Natural killer cell (primary cell): ENCODE data around the gene PPDPF. TPM values are rescaled to one million over a fixed set of nuclear protein-coding genes. Genes with fewer than 3 reads are reported as not detected.

Experiments
- ATAC-seq, 3 donors: fragments of 150-1000 bp in 2 of 3; fragments of 200-7000 bp in 1 of 3; cut with Tn5 transposase; 1 replicate in 1 of 3; 2 replicates in 2 of 3; pipeline ENCODE4 v1.10.0; 2021; ENCODE audit warnings: mild to moderate bottlenecking in 2 of 3, moderate library complexity in 2 of 3
- DNase-seq, 2 donors: peaks; one replicate each; pipeline versions ENCODE4 v3.0.0 to v3.0.0-alpha.2; 2013 to 2021; ENCODE audit warnings: mixed read lengths in 1 of 2
- H3K27ac ChIP-seq: one replicate; pipeline ENCODE4 v1.5.1; 2013; ENCODE audit warnings: mild to moderate bottlenecking, low read length
- H3K27me3 ChIP-seq: one replicate; pipeline ENCODE4 v1.6.1; 2013; ENCODE audit warnings: low read length; ENCODE audit not compliant: control insufficient read depth, insufficient read depth
- H3K36me3 ChIP-seq: one replicate; pipeline ENCODE4 v1.6.1; 2013; ENCODE audit warnings: low read length; ENCODE audit not compliant: control insufficient read depth, insufficient read depth
- H3K4me1 ChIP-seq: one replicate; pipeline ENCODE4 v1.6.1; 2013; ENCODE audit warnings: low read length; ENCODE audit not compliant: control insufficient read depth, insufficient read depth
- H3K4me3 ChIP-seq: one replicate; pipeline ENCODE4 v1.5.1; 2013; ENCODE audit warnings: low read length
- H3K9me3 ChIP-seq: one replicate; pipeline ENCODE4 v1.6.1; 2013; ENCODE audit warnings: low read length; ENCODE audit not compliant: control insufficient read depth, insufficient read depth
- H3K27ac Mint-ChIP-seq, 2 donors: one replicate each; pipeline ENCODE4 v1.8.0; 2022; ENCODE audit warnings: mild to moderate bottlenecking in 2 of 2, mixed read lengths in 2 of 2, moderate library complexity in 1 of 2
- H3K27me3 Mint-ChIP-seq, 2 donors: one replicate each; pipeline ENCODE4 v1.8.0; 2022; ENCODE audit warnings: low read depth in 2 of 2, mixed read lengths in 2 of 2
- H3K36me3 Mint-ChIP-seq: one replicate; pipeline ENCODE4 v1.8.0; 2022; ENCODE audit warnings: mixed read lengths
- H3K4me1 Mint-ChIP-seq, 2 donors: one replicate each; pipeline ENCODE4 v1.8.0; 2022; ENCODE audit warnings: mixed read lengths in 2 of 2
- H3K4me3 Mint-ChIP-seq: one replicate; pipeline ENCODE4 v1.8.0; 2022; ENCODE audit warnings: mild to moderate bottlenecking, moderate library complexity, mixed read lengths
- H3K9me3 Mint-ChIP-seq, 2 donors: one replicate each; pipeline ENCODE4 v1.8.0; 2022; ENCODE audit warnings: mixed read lengths in 2 of 2
- CTCF ChIP-seq: fragments of 200-600 bp; IDR thresholded peaks from one replicate; pipeline ENCODE4 v1.8.0; 2022; ENCODE audit warnings: antibody characterized with exemption
- WGBS: methylation state at CpG from one replicate; pipeline ENCODE4 v1.1.7; 2013; ENCODE audit warnings: missing lambda C conversion rate; ENCODE audit not compliant: insufficient coverage; 5-methylcytosine and 5-hydroxymethylcytosine counted together
- intact Hi-C: fragments of 100-400 bp; cut with micrococcal nuclease; formaldehyde crosslinking; loops from one replicate; pipeline ENCODE4 v1.14.2; 2022
- total RNA-seq, 4 donors: library from RNA; stranded (reverse); fragments of 120-200 nt in 1 of 4; gene quantifications; one replicate each; pipeline versions ENCODE4 v1.2.3 to v1.2.4, GENCODE V29; 2013 to 2022

Gene PPDPF
- total RNA-seq, 3 donors from 2014 or later (not counting 1 experiment from before 2014, with no cell fraction given) = 95.5 to 197 (median 159) TPM

DNA sequence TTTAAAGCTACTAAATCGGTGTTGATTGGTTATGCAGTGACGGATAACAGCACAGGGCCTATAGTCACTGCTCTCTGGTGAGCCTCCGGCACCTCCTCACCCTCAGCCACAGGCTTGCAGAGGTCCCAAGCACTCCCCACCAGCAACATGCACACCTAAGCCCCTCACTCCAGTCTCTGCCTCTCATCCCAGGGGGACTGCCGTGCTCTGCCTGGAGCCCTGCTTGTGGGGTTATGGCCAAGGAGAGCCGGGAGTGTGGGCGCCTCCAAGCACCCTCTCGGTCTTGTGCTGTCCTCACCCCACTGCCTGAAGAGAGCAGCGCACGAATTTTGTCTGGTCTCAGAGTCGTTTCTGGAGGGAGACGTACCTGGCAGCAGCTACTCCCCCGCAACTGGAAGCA, 14.8 kb upstream of the PPDPF start:
- no peak for ATAC-seq
- Mint-ChIP-seq H3K27me3 (peaks cover 15 to 26% of the 10 kb centered on the region in 2 donors), H3K36me3 (no peaks in the 10 kb centered on the region), H3K9me3 (no peaks in the 10 kb centered on the region), H3K4me1 (no peaks in the 10 kb centered on the region), H3K27ac (no peak overlapping the region), H3K4me3 (no peak overlapping the region)
- peaks cover 3% of the 10 kb centered on the region for H3K9me3 ChIP-seq
- WGBS = 74% methylated on average over 12 of the region's 12 CpGs
- TF ChIP-seq CTCF = no peak
- H3K4me3 ChIP-seq = no peak overlapping the region
- H3K27me3 ChIP-seq = peaks cover under 1% of the 10 kb centered on the region
- no peaks in the 10 kb centered on the region for H3K36me3 ChIP-seq
- no peaks in the 10 kb centered on the region for H3K4me1 ChIP-seq
- intact Hi-C loops = no loop called here
- H3K27ac ChIP-seq = no peak overlapping the region
- no peak for DNase-seq

DNA sequence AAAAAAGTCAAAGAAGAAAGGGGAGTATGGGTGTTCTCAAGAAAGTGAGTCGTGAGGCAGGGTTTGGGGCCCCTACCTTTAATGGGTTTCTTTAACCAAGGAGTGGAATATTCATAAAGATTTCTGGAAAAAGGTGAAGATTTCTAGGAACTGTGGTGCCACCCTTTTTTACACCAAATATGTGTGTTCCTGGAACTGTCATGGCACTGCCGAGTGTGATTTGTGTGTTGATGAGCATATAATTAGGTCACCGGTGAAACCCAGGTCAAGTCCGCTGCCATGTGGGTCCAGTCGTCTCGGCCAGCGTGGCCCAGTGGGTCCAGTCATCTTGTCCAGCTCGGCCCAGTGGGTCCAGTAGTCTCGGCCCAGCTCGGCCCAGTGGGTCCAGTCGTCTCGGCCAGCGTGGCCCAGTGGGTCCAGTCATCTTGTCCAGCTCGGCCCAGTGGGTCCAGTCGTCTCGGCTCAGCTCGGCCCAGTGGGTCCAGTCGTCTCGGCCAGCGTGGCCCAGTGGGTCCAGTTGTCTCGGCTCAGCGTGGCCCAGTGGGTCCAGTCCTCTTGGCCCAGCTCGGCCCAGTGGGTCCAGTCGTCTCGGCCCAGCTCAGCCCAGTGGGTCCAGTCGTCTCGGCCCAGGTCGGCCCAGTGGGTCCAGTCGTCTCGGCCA, 13.4 kb upstream of the PPDPF start:
- H3K27ac ChIP-seq = no peak overlapping the region
- WGBS = 91% methylated on average over 30 of the region's 30 CpGs
- H3K36me3 ChIP-seq = no peaks in the 10 kb centered on the region
- H3K27ac Mint-ChIP-seq = no peak overlapping the region
- ATAC-seq (no peak), DNase-seq (no peak)
- H3K27me3 ChIP-seq = peaks cover 3% of the 10 kb centered on the region
- TF ChIP-seq CTCF = no peak
- no peaks in the 10 kb centered on the region for H3K36me3 Mint-ChIP-seq
- H3K4me1 ChIP-seq = no peaks in the 10 kb centered on the region
- peaks cover 3% of the 10 kb centered on the region for H3K9me3 ChIP-seq
- H3K4me1 Mint-ChIP-seq = no peaks in the 10 kb centered on the region
- intact Hi-C loops = no loop called here
- H3K4me3 ChIP-seq = no peak overlapping the region
- peaks cover 16 to 31% of the 10 kb centered on the region in 2 donors for H3K27me3 Mint-ChIP-seq
- no peaks in the 10 kb centered on the region for H3K9me3 Mint-ChIP-seq
- no peak overlapping the region for H3K4me3 Mint-ChIP-seq

DNA sequence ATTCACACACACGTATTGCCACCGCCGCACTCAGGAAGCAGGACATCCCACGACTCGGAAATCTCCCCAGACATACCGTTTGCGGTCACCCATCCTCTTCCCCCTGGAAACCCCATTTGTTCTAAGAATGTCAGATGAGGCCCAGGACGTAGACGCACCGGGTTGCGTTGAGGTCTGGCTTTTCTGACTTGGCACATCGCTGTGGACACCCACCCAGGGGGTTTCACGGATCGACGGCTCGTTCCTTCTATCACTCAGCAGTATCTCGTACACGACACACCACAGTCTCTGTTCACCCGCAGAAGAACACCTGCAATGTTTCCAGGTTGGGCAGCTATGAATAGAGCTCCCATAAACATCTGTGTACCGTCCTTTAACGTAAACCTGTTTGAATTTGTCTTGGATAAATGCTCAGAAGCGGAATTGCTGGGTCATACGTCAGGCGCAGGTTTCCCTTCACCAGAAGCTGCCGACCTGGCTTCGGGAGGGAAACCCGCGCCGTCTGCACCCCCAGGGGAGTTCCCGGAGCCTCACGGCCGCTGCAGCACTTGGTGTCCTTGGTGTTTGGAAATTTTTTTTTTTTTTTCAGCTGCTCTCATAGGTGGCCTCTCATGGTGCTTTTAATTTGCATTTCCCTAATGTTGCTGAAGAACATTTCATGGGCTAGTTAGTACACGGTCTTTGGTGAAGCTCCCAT, 12.3 kb upstream of the PPDPF start:
- H3K27ac Mint-ChIP-seq = no peak overlapping the region
- H3K4me3 Mint-ChIP-seq = no peak overlapping the region
- intact Hi-C loops = no loop called here
- H3K27me3 Mint-ChIP-seq = peaks cover 26 to 41% of the 10 kb centered on the region in 2 donors
- H3K9me3 ChIP-seq = peaks cover 3% of the 10 kb centered on the region
- WGBS = 79% methylated on average over 32 of the region's 33 CpGs
- no peaks in the 10 kb centered on the region for H3K36me3 Mint-ChIP-seq
- H3K4me3 ChIP-seq = no peak overlapping the region
- ATAC-seq (no peak), DNase-seq (no peak)
- H3K27ac ChIP-seq = no peak overlapping the region
- H3K4me1 Mint-ChIP-seq = no peaks in the 10 kb centered on the region
- no peak for TF ChIP-seq CTCF
- H3K36me3 ChIP-seq = no peaks in the 10 kb centered on the region
- no peaks in the 10 kb centered on the region for H3K4me1 ChIP-seq
- H3K9me3 Mint-ChIP-seq = no peaks in the 10 kb centered on the region
- H3K27me3 ChIP-seq = peaks cover 11% of the 10 kb centered on the region
